Prostate gland (tissue), 2 donors: Measurements from ENCODE around the gene MAFF. TPM values are rescaled to one million over a fixed set of nuclear protein-coding genes. Genes with fewer than 3 reads are reported as not detected.

Experiments used
- DNase-seq: peaks from one replicate; pipeline ENCODE4 v3.0.0-alpha.2; 2019; ENCODE audit warnings: low spot score
- H3K27ac ChIP-seq, 2 donors: fragments of 200-600 bp; sonication (generic); 2 replicates each; pipeline ENCODE4 v1.5.1; 2017 to 2019
- H3K27me3 ChIP-seq: fragments of 200-600 bp; sonication (generic); replicated peaks from 2 replicates; pipeline ENCODE4 v1.5.1; 2019; ENCODE audit not compliant: insufficient read depth
- H3K36me3 ChIP-seq, 2 donors: fragments of 200-600 bp; sonication (generic); 1 replicate in 1 of 2; 2 replicates in 1 of 2; pipeline versions ENCODE4 v1.5.1 to v1.8.1; 2017 to 2019
- H3K4me1 ChIP-seq: fragments of 200-600 bp; sonication (generic); replicated peaks from 2 replicates; pipeline ENCODE4 v1.5.1; 2019
- H3K4me3 ChIP-seq, 2 donors: fragments of 200-600 bp; sonication (generic); 2 replicates each; pipeline ENCODE4 v1.5.1; 2017 to 2019
- H3K9me3 ChIP-seq: fragments of 200-600 bp; sonication (generic); 2 replicates; pipeline ENCODE4 v1.5.1; 2017
- CTCF ChIP-seq, 4 experiments: fragments of 200-600 bp in 2 of 4; fragments of 450-650 bp in 2 of 4; sonication (generic) in 2 of 4; IDR thresholded peaks; 1 replicate in 3 of 4; 2 replicates in 1 of 4; pipeline ENCODE4 v1.5.1; 2016 to 2019; ENCODE audit warnings: antibody characterized with exemption in 4 of 4, mild to moderate bottlenecking in 2 of 4, moderate library complexity in 2 of 4
- POLR2A ChIP-seq: fragments of 450-650 bp; IDR thresholded peaks from one replicate; pipeline ENCODE4 v1.6.1; 2016; ENCODE audit warnings: antibody characterized with exemption, mild to moderate bottlenecking
- POLR2AphosphoS5 ChIP-seq: sonication (generic); formaldehyde crosslinking; IDR thresholded peaks from one replicate; pipeline ENCODE4 v1.6.1; 2017; ENCODE audit warnings: antibody characterized with exemption
- WGBS: methylation state at CpG from one replicate; pipeline ENCODE4 v1.1.5; 2018; 5-methylcytosine and 5-hydroxymethylcytosine counted together
- intact Hi-C: fragments of 100-400 bp; cut with DNase I; formaldehyde crosslinking; loops from one replicate; pipeline ENCODE4 v1.14.2; 2022
- total RNA-seq, 2 donors: library from RNA; depleted of rRNA; stranded (reverse); fragments of >200 nt; gene quantifications; one replicate each; pipeline ENCODE4 v1.1.0, GENCODE V29; 2016

MAFF gene
- total RNA-seq, 2 donors from 2014 or later: 23.6 to 26.0 TPM

DNA sequence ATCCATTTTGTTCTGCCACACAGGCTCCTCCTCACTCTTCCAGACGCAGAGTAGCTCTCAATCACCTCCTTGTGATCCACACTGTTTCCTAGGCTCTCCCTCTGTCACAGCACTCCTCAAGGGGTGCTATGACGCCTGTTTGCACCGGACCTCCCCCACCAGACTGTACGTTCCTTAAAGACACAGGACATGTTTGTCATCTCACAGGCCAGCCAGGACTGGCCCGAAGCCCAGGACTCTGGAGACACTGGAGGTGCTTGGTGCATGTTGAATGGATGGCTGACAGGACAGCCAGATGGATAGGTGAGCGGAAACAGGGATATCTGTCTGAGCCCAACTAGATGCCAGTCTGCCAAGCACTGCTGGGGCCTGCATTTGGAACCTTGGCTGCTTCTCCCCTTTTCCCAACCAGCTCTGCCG lies 33.8 kb upstream of the MAFF start:
- WGBS: 20% methylated on average over 7 of the region's 7 CpGs

GRCh38 chr22:38169116-38169515 lies 32.7 kb upstream of the MAFF start:
- WGBS: 91% methylated on average over 17 of the region's 17 CpGs
- H3K9me3 ChIP-seq: no peaks in the 10 kb centered on the region
- peak overlapping the region; percentile 81 to 84 for H3K27ac ChIP-seq
- H3K4me3 ChIP-seq: no peak overlapping the region
- TF ChIP-seq CTCF (IDR thresholded peaks at IDR 0.05): no peak
- TF ChIP-seq POLR2AphosphoS5: no peak
- no peak for TF ChIP-seq POLR2A
- no peaks in the 10 kb centered on the region for H3K4me1 ChIP-seq
- H3K36me3 ChIP-seq: no peaks in the 10 kb centered on the region
- intact Hi-C loops: no loop called here
- no peak for DNase-seq
- no peaks in the 10 kb centered on the region for H3K27me3 ChIP-seq

More for the DNA sequence above, 33.8 kb upstream of the MAFF start:
- no peaks in the 10 kb centered on the region for H3K9me3 ChIP-seq
- no peaks in the 10 kb centered on the region for H3K4me1 ChIP-seq
- DNase-seq: peak; percentile 87
- intact Hi-C loops: no loop called here
- H3K27ac ChIP-seq: peak overlapping the region; percentile 81 to 84
- TF ChIP-seq POLR2AphosphoS5: peak; percentile 91
- TF ChIP-seq POLR2A: no peak
- no peaks in the 10 kb centered on the region for H3K27me3 ChIP-seq
- peak overlapping the region in 1 of 2 donors; percentile 4 for H3K4me3 ChIP-seq
- no peaks in the 10 kb centered on the region for H3K36me3 ChIP-seq

DNA sequence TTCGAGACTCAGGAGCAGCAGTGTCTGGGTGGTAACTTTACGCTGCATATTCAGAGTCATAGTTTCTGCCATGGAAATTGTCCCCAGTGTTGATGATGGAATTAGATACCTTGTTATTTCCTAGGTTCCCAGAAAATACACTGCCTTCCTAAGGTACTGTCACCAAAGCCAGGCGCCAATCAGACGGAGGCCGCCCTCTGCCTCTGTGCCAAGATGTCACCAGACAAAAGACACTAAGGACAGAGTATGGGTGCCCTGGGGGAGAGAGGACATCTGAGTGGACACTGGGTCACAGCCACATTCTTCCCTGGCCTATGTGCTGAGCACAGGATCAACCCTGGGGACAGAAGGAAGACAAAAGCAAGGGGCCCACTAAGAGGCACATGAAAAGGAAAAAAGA lies 31.3 kb upstream of the MAFF start:
- intact Hi-C loops: loop anchor here (10.0 kb wide), 1 partner anchor 56 kb away; the partner anchor contains the start of gene BAIAP2L2
- WGBS: 96% methylated on average over 5 of the region's 5 CpGs
- no peak for DNase-seq
- Histone ChIP-seq H3K27me3 (no peaks in the 10 kb centered on the region), H3K4me1 (no peaks in the 10 kb centered on the region), H3K4me3 (no peak overlapping the region), H3K9me3 (no peaks in the 10 kb centered on the region), H3K36me3 (no peaks in the 10 kb centered on the region), H3K27ac (no peak overlapping the region)
- TF ChIP-seq CTCF (IDR thresholded peaks at IDR 0.05) (no peak), POLR2A (no peak), POLR2AphosphoS5 (no peak)

GRCh38 chr22:38171927-38172831 lies 29.6 kb upstream of the MAFF start:
- H3K4me1 ChIP-seq: peaks cover 3% of the 10 kb centered on the region

More at GRCh38 chr22:38171927-38172831, 29.6 kb upstream of the MAFF start:
- 58% methylated on average over 16 of the region's 16 CpGs for WGBS
- H3K27me3 ChIP-seq: no peaks in the 10 kb centered on the region
- intact Hi-C loops: loop anchor here (10.0 kb wide), 1 partner anchor 57 kb away; the partner anchor contains the start of gene BAIAP2L2
- TF ChIP-seq CTCF (IDR thresholded peaks at IDR 0.05): no peak
- no peak for TF ChIP-seq POLR2A
- no peak for TF ChIP-seq POLR2AphosphoS5
- H3K36me3 ChIP-seq: no peaks in the 10 kb centered on the region
- H3K4me3 ChIP-seq: no peak overlapping the region
- no peak for DNase-seq
- H3K27ac ChIP-seq: peak overlapping the region; percentile 83 to 87
- no peaks in the 10 kb centered on the region for H3K9me3 ChIP-seq
